Astrocyte of the cerebellum (primary cell): Measurements from ENCODE around the gene ZBTB38.
A peak's percentile ranks its signal among the peaks of the same experiment; 100 is the strongest.

Experiments
- DNase-seq: peaks from one replicate; pipeline ENCODE4 v3.0.0-alpha.2; 2011; ENCODE audit warnings: low read depth
- H3K4me3 ChIP-seq: 2 replicates; pipeline ENCODE4 v1.5.1; 2011; ENCODE audit warnings: mild to moderate bottlenecking, low read depth, low read length, moderate library complexity
- in situ Hi-C: cut with HindIII; loops from 2 replicates; pipeline ENCODE4 v1.10.0; 2017; ENCODE audit warnings: low sequenced_read_pairs
- TF ChIP-seq, protein P1 (sequence below): IDR thresholded peaks from 2 replicates; pipeline ENCODE4 v1.5.1; 2012; ENCODE audit warnings: low read length, low read depth, moderate library complexity, mild to moderate bottlenecking; ENCODE audit errors: missing control alignments

ZBTB38 gene

DNA sequence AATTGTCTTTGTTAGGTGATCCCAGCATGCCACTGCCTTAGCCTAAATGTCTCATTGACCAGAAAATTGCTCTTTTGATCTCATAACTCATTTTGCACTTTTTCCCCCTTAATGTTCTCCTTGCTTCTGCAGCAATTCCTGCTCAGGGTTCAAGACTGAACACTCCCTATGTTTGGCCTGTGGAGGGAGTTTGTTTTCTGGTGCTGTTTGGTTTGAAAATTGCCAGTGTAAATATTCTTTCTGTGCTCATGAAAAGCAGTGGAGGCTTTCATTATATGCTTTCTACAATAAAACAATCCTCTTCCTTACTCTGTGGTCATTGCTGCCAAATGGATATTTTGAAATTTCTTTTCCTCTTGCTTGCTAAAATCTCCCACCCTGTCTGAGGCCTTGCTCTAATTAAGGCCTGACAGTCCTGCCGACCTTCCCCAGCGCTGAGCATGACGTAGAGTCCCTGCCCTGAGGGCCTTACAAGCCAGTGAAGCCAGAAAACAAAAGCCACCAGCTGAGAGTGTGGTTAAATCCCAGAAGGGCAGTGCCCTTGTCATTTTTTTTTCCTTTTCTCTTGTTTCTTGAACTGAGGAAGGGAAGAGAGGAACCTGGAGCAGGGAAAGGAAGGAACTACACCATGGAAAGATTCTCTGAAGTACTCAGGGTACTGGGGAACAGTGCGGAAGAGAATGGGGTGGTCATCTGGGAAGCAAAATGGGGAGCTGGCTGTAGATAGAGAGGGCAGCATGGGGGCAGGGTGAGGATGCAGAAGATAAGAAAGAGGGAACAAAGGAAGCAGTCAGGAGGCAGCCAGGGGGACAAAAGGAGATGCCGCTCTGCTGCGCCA lies 24.8 kb downstream of the ZBTB38 start:
- TF ChIP-seq, protein P1, sequence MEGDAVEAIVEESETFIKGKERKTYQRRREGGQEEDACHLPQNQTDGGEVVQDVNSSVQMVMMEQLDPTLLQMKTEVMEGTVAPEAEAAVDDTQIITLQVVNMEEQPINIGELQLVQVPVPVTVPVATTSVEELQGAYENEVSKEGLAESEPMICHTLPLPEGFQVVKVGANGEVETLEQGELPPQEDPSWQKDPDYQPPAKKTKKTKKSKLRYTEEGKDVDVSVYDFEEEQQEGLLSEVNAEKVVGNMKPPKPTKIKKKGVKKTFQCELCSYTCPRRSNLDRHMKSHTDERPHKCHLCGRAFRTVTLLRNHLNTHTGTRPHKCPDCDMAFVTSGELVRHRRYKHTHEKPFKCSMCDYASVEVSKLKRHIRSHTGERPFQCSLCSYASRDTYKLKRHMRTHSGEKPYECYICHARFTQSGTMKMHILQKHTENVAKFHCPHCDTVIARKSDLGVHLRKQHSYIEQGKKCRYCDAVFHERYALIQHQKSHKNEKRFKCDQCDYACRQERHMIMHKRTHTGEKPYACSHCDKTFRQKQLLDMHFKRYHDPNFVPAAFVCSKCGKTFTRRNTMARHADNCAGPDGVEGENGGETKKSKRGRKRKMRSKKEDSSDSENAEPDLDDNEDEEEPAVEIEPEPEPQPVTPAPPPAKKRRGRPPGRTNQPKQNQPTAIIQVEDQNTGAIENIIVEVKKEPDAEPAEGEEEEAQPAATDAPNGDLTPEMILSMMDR: peak; percentile 15
- no peak overlapping the region for H3K4me3 ChIP-seq
- in situ Hi-C loops: no loop called here
- DNase-seq: peak; percentile 76

DNA sequence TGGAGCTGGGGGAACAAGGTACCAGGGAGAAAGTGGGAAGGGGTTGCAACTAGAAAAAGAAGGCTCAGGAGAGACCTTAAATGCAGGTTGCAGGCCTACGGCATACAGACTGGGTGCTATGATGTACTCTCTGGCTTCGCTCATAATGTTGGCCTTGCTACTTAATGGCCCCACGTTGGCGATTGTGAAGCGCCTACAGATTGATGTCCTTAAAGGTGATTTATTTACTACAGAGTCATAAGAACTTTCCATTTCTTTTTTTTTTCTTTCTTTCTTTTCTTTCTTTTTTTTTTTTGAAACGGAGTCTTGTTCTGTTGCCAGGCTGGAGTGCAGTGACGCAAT lies 25.4 kb downstream of the ZBTB38 start:
- TF ChIP-seq, protein P1: no peak
- in situ Hi-C loops: no loop called here
- no peak for DNase-seq

DNA sequence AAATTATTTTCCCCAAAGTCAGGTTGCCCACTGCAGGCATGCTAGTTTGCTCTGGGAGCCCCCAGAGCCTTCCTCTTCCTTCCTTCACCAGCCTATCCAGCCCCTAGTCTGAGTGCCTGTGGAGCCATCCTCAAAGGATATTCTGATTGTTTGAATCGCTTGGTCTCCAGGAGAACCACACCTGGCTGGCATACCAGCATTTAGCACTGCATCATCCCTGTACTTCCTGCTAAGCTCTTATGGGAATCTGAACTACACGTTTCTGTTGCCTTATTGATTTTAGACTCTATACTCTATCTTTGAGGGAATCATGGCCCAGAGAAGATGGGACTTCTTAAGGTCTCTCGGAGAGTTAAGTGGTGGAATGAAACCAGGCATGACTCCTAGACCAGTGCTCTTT lies 26.3 kb downstream of the ZBTB38 start:
- TF ChIP-seq, protein P1: no peak
- no peak overlapping the region for H3K4me3 ChIP-seq
- in situ Hi-C loops: no loop called here
- DNase-seq: no peak

More for the DNA sequence above, 25.4 kb downstream of the ZBTB38 start:
- H3K4me3 ChIP-seq: no peak overlapping the region

DNA sequence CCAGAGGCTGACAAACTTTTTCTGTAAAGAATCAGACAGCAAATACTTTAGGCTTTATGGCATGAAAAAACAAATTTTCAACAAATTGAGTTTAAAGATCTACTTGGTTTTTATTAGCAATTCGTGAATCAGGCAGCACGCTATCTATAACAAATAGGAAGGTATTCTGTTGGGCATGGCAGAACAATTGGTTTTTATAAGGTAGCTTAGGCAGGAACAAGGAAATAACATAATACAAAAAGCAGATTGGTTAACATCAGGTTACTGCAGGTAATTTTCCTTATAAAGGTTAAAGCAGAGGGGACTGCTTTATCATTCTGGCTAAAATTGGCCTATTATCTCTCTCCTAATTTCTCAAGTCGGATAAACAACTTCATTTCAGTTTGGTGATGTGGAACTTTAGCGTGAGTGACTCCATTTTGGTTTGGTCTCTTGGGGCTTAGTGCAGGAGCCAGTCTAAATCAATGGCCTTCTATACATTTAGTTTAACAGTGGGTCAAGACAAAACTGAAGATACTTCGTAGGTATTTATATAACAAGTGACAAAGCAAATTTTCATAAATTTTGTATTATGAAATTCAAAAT lies 26.8 kb downstream of the ZBTB38 start:
- no peak for DNase-seq
- in situ Hi-C loops: no loop called here
- TF ChIP-seq, protein P1: no peak
- no peak overlapping the region for H3K4me3 ChIP-seq

DNA sequence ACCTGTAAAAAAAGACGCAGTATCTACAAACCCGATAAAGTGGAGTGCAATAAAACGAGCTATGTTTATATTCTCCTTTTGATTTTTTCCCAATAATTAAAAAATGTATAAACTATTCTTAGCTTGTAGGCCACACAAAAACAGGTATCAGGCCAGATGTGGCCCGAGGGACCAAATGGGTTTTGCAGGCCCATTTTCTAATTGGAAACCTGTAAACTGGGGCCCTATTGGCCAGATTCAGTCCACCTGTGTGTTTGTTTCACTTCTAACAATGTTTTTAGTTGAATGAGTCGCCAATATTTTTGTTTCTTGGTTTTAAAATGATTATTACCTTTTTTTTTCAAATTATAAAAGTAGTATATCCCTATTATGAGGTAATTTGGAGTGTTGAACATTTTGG lies 29.7 kb downstream of the ZBTB38 start:
- TF ChIP-seq, protein P1: no peak
- H3K4me3 ChIP-seq: no peak overlapping the region
- in situ Hi-C loops: no loop called here
- no peak for DNase-seq

DNA sequence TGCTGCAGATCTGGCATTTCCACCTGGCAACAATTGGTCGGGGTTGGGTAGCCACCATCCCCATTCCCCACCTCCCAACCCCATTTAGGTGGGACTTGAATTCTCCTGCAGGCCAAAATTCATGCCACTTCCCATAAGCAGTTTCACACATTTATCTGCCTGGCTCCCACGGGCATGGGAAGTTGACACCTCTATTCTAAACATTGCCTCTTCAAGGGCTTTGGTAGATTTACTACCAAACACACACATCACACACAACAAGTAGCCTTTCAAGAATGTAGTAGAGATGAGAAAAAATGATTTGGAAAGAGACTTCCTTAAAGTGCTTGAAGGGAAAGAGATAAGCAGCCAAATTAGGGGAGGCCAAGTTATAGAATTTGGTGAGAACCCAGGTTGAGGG lies 30.9 kb downstream of the ZBTB38 start:
- H3K4me3 ChIP-seq: no peak overlapping the region
- in situ Hi-C loops: no loop called here
- TF ChIP-seq, protein P1: no peak
- no peak for DNase-seq
